Measurements from ENCODE around the gene PTPRK.
A peak's percentile ranks its signal among the peaks of the same experiment; 100 is the strongest.

PTPRK gene

DNA sequence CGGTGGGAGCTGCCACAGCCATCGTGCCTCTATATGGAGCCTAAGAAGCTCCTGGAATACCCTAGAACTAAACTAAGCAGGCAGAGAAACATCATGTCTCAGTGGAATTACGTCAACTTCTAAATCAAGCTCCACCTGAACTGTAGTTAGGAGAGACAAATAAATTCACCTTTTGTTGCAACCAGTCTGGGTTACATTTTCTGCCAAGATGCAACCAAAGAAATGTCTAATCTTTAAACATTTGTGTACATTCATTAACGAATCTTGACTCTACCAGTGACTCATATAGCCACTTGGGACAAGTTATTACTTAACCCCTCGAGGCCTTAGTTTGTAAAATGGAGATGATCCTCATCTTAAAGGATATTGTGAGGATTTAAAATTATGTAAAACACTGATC, 8.9 kb downstream of the PTPRK start:
- DNase-seq (ENCODE audit: low read depth, low spot score) = peak; percentile 50
- TF ChIP-seq, protein P1, sequence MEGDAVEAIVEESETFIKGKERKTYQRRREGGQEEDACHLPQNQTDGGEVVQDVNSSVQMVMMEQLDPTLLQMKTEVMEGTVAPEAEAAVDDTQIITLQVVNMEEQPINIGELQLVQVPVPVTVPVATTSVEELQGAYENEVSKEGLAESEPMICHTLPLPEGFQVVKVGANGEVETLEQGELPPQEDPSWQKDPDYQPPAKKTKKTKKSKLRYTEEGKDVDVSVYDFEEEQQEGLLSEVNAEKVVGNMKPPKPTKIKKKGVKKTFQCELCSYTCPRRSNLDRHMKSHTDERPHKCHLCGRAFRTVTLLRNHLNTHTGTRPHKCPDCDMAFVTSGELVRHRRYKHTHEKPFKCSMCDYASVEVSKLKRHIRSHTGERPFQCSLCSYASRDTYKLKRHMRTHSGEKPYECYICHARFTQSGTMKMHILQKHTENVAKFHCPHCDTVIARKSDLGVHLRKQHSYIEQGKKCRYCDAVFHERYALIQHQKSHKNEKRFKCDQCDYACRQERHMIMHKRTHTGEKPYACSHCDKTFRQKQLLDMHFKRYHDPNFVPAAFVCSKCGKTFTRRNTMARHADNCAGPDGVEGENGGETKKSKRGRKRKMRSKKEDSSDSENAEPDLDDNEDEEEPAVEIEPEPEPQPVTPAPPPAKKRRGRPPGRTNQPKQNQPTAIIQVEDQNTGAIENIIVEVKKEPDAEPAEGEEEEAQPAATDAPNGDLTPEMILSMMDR (IDR thresholded peaks at IDR 0.05; ENCODE audit: low read depth, low read length) = no peak
- in situ Hi-C loops (cut with HindIII; ENCODE audit: low sequenced_read_pairs) = no loop called here
- no peak overlapping the region for H3K4me3 ChIP-seq (ENCODE audit: low read depth, low read length)

DNA sequence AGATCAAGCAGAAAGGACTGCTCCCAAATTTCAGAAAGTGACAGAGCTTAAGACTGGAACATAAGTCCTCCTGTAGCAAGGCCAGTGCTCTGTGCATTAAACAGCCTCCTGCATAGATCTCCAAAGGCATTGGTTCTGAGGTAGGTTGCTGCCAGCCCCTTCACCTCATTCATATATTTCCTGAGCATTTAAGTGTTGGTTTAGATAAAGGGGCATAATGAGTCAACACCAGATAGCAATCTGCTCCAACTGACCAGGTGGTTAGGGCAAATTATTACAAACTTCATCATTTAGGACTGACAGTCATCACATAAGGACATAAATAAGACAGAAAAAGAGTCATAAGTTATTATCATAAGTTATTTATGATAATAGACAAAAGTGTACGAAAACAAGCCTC, 10.7 kb downstream of the PTPRK start:
- TF ChIP-seq, protein P1 (IDR thresholded peaks at IDR 0.05; ENCODE audit: low read depth, low read length) = no peak
- H3K4me3 ChIP-seq (ENCODE audit: low read depth, low read length) = no peak overlapping the region
- in situ Hi-C loops (cut with HindIII; ENCODE audit: low sequenced_read_pairs) = no loop called here
- DNase-seq (ENCODE audit: low read depth, low spot score) = no peak

DNA sequence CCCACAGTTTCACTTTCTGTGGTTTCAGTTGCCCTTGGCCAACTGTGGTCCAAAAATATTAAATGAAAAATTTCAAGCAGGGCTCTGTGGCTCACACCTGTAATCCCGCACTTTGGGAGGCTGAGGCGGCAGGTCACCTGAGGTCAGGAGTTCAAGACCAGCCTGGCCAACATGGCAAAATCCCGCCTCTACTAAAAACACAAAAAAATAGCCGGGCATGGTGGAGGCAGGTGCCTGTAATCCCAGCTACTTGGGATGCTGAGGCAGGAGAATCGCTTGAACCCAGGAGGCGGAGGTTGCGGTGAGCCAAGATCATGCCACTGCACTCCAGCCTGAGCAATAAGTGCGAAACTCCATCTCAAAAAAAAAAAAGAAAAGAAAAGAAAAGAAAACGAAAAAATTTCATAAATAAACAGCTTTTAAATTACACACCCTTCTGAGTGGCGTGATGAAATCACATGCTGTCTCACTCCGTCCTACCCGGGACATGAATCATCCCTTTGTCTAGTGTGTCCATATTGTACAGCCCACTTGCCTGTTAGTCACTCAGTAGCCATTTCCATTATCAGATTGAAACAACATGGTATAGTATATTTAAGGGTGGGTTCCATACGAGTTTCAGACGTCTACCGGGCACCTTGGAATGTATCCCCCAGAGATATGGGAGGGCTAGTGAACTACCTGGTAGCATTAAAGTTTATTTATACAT, 11.7 kb downstream of the PTPRK start:
- peak; percentile 87 for DNase-seq (ENCODE audit: low read depth, low spot score)
- H3K4me3 ChIP-seq (ENCODE audit: low read depth, low read length) = no peak overlapping the region
- TF ChIP-seq, protein P1 (IDR thresholded peaks at IDR 0.05; ENCODE audit: low read depth, low read length) = no peak
- in situ Hi-C loops (cut with HindIII; ENCODE audit: low sequenced_read_pairs) = no loop called here

DNA sequence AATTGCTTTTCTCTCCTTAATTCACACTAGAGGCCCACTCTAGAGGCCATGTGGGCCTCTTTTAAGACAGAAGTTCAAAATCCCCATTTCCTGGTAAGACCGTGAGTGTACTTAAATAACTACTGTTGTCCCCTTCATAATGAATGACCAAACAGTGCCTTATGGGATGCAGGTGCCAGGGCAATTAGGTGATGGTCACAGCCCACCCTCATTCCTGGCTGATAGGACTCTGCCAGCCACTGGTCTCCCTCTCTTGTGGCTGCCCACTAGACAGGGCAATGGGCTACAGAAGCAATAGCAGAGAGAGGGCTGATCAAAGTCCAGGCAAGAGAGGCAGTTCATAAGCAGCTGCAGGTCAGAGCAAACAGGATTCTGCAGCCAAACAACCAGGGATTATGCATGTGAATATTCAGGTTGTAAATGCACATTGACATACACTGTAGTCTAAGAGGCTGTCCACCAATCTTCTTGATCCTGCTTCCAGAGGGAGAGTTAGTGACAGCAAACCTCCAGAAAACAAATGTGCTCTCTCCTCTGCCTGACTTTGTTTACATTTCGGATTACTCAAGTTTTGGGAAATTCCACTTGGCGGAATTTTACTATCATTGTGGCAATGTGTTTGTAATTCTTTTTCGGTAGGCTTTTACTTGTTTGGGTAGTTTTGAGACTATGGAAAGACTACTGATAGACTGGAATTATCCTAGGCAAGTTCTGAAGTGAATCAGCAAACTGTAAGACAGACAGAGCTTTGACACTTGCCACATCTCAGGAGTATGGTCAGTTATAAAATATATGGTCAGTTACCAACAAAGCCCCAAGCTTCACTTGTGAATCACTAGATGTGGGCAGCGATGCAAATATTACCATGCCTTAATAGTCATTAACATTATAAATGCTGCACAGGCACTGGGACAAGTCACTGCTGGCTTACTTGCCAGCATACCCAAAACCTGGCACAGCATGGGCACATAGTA, 12.8 kb downstream of the PTPRK start:
- TF ChIP-seq, protein P1 (IDR thresholded peaks at IDR 0.05; ENCODE audit: low read depth, low read length) = no peak
- no peak overlapping the region for H3K4me3 ChIP-seq (ENCODE audit: low read depth, low read length)
- in situ Hi-C loops (cut with HindIII; ENCODE audit: low sequenced_read_pairs) = no loop called here
- DNase-seq (ENCODE audit: low read depth, low spot score) = peak; percentile 76

DNA sequence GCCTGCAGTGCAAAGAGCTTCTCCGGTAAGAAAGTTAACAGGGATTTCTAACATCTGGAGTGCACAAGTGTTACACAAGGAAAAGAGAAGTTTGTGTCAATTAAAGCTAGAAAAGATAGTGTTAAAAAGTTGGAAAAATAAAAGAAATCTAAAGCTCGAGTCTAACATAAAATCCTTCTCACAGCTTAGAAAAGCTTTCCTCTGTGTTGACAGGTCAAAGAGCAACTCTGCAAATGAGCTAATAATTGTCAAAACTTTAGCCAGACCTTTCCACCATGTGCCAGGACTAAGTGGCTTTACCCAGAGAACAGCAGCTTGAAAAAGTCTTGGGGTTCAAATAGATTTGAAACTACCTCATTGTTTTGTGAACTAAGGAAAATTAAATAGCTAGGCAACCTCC, 14.8 kb downstream of the PTPRK start:
- in situ Hi-C loops (cut with HindIII; ENCODE audit: low sequenced_read_pairs) = no loop called here
- H3K4me3 ChIP-seq (ENCODE audit: low read depth, low read length) = no peak overlapping the region
- no peak for DNase-seq (ENCODE audit: low read depth, low spot score)
- TF ChIP-seq, protein P1 (IDR thresholded peaks at IDR 0.05; ENCODE audit: low read depth, low read length) = no peak

DNA sequence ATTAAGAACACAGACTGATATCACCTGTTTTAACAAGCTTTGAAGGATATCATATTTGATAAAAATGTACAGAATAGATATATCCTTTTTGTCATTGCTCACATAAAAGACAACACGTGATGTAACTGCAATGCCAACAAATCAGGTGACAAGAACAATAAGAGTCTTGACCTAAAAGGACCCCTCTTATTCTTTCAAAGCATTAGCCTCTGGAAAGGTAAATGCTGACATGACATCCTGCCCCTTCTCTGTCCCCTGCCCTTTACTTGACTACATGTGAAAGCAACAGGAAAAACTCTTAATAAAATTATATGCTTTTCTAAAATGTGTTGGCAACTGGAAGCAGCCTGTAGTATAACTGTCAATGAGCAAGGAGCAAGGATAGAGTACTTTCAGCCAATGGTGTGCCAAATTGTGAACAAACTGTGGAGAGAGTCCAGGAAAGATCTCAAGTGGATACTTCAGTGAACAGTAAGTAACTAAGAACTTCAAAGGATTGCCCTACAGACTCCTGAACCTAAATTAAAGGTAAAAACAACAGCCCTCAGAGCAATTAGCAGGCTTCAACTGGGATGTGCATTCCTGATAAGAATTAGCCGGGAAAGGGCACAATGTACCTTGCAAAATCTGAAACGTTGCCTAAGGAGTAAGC, 16.3 kb downstream of the PTPRK start:
- no peak overlapping the region for H3K4me3 ChIP-seq (ENCODE audit: low read depth, low read length)
- TF ChIP-seq, protein P1 (IDR thresholded peaks at IDR 0.05; ENCODE audit: low read depth, low read length) = no peak
- no peak for DNase-seq (ENCODE audit: low read depth, low spot score)
- in situ Hi-C loops (cut with HindIII; ENCODE audit: low sequenced_read_pairs) = no loop called here
